HG02610 (cell line): ENCODE data around the gene HMGN1.
"Not testable (repeated sequence)": the region's sequence is repeated elsewhere in the genome, so short reads cannot be mapped to it uniquely, and the experiment has no call there.

Experiments used
- ATAC-seq: cut with Tn5 transposase; IDR thresholded peaks from one replicate; pipeline ENCODE4 v1.9.1; 2021; ENCODE audit warnings: mild to moderate bottlenecking, moderate library complexity; ENCODE audit not compliant: unreplicated experiment

Gene HMGN1

DNA sequence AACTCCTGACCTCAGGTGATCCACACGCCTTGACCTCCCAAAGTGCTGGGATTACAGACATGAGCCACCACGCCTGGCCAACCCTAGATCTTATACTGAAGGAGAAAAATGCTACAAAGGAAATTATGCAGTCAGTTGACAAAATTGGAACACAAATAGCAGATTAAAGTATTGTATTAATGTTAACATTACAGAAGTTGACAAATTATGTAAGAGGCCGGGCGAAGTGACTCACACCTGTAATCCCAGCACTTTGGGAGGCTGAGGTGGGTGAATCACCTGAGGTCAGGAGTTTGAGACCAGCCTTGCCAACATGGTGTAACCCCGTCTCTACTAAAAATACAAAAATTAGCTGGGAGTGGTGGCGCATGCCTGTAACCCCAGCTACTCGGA, 21.0 kb upstream of the HMGN1 start:
- not testable (repeated sequence) for ATAC-seq

DNA sequence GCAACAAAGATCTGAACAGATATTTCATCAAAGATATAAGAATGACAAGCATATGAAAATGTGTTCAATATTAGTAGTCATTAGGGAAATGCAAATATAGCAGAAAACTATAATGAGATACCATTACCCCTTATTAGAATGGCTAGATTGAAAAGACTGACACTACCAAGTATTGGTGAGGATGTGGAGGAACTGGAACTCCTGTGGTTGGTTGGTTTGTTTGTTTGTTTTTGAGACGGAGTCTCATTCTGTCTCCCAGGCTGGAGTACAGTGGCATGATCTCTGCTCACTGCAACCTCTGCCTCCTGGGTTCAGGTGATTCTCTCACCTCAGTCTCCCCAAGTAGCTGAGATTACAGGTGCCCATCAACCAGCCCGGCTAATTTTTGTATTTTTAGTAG, 18.9 kb upstream of the HMGN1 start:
- ATAC-seq: no peak

- ATAC-seq: no peak
These were observed 17.7 kb upstream of the HMGN1 start for GRCh38 chr21:39366563-39366962.

- ATAC-seq: no peak
These were observed 16.1 kb upstream of the HMGN1 start for GRCh38 chr21:39364949-39365348.

DNA sequence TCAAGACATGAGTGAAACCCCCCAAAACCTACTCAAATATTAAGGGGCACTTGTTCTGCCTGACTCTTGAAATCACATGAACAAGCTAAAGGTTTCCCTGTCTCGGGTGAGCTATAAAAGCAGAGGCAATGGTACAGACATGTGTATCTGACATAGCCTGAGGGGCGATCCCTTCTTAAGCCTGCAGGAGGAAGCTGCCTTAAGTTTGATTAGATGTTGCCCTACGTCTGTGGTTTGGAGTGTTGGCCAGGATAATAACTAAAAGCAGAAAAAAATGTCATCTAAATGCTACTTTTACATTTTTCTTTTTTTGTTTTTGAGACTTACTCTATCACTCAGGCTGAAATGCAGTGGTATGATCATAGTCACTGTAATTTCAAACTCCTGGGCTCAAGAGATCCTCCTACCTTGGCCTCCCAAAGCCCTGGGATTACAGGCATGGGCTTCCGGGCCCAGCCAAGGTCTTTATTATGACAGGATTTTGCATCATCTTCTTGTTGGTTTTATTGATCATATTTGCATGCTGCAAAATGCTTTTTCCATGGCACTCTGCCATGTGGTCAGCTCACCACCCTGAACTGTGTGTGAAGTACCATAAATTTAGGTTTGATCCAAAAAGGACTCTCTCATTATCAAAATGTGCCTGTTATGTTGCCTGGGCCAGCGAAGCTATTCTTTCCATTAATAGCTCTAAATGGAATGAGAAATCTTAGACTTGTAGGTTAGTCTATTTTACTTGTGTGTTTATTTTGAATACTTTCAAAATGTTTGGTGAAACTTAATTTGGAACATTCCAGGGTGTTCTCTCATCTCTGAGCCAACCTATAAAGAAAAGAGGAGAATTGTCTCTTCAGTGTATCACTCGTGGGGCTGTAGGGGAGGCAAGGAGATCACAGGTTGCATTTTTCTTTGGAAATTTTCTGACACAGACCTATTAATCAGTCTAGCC, 15.0 kb upstream of the HMGN1 start:
- ATAC-seq: no peak

DNA sequence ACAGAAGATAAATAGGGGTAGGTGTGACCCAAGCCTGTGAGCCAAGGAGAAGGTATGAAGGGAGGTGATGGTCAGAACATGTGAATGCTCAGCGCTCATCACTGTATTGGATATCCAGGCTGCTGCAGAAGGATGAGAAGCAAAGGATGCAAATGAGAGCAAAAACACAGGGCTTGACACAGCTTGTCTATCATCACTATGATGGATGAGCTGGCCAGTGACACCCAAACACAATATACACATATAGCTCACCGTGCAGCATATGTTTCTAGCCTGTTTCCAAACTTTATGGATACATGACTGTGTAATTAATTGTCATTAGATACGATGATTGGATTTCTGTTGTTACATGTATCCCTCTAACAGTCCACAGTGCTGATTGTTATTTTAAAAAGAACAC, 13.8 kb upstream of the HMGN1 start:
- ATAC-seq: no peak

DNA sequence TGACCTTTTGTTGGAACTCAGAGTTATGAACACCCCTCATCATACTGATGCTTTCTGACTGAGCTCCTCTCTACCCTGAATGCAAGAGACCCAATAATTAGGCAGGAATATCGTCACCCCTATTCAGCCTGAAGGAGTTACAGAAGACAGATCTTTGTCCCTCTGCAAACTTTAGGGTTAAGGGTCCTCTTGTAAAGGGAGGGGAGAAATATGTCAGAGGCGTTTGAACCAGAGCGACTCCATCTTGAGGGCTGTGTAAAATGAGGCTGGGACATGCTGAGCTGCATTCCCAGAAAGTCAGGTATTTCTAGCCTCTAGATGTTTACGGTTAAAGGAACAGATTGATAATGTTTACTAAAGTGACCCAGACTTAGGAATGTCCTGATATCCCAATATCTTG, 10.5 kb upstream of the HMGN1 start:
- ATAC-seq: no peak

- ATAC-seq: no peak
These were observed 4.4 kb upstream of the HMGN1 start for GRCh38 chr21:39353295-39353694.

- ATAC-seq: no peak
These were observed 1.5 kb upstream of the HMGN1 start for GRCh38 chr21:39350094-39351005.

GRCh38 chr21:39349211-39350093, 564 bp upstream of the HMGN1 start:
- peak; percentile 86 for ATAC-seq

DNA sequence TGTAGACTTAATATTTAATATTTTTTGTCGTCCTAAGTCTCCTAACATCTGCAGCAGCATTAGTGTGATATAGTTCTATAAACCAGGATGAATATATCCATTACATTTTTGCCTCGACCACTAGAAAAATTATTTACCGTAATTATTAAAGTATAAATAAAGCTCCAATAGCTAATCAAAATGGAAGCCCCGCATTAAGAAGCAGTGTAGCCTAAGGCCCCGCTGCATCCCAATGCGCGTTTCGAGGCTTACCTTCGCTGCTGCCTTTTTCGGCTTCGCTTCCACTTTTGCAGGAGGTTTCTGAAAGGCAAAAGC, 891 bp downstream of the HMGN1 start:
- no peak for ATAC-seq

GRCh38 chr21:39347537-39347936, 1.4 kb downstream of the HMGN1 start:
- no peak for ATAC-seq

GRCh38 chr21:39346671-39347331, 2.1 kb downstream of the HMGN1 start:
- ATAC-seq: no peak

DNA sequence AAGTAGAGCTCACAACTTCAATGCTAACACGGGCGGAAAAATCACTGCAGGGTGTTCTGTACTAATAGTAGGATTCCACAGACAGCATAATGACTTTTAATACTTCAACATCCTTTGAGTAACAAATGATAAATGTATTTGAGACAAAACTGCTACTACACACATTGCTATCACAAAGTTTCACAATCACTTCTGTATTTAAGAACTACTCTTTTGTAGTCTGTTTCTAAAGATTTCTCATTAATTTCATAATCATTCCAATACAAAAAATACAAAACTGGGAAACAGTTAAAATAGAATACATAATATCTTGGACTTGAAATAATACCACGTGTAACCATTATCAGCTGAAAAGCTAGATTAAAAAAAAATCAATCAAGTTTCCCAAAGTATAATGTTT, 2.7 kb downstream of the HMGN1 start:
- ATAC-seq: no peak

DNA sequence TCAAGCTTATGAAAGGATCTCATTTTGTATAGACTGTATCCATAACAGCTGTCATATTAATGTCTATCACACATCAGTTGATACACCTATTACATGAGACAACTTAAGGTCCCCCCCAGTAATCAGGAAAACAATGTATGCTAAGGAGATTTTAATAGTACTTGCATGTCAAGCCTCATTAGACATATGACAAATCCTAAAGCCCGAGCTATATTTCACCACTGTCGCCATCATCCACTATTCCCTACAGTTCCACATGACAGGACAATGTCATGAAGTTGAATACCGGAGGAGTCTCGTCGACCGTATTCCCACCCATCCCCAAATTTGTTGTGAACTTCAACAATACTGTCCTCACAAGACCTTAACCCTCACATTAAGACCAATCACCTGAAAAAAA, 3.4 kb downstream of the HMGN1 start:
- no peak for ATAC-seq

DNA sequence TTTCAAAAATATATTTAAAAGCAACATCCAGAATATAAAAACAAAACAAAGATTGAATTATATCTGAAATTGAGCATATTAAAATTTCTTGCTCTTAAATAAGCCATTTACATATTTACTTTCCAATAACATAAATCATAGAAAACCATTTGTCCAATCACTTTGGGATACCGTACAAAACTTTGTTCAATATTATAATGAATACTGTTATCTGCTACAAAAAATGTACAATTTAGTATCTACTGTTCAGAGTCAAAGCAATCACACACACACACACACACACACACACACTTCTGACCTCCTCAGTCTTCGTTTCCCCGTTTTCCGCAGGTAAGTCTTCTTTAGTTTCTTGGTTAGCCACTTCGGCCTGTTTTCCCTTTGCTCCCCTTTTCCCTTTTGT, 4.0 kb downstream of the HMGN1 start:
- ATAC-seq: no peak

- no peak for ATAC-seq
These were observed 7.5 kb downstream of the HMGN1 start for GRCh38 chr21:39341249-39341923.

DNA sequence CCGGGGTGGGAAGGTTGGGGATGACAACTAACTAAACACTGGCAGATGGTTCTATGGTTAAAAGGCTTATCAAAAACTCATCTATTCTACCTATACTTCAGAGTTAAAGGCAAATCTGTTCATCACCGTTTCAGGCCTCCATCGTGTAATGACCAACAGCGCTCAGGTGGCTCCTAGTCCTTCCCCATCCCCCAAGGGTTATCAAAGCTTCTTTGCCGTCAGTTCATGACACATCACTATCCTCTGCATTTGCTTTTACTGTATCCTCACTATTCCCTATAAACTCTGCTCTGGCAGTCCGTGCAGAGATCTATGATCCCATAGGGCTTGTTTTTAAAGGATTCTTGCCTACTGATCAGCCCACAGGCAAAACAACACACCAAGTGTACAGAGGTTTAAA, 8.2 kb downstream of the HMGN1 start:
- no peak for ATAC-seq

DNA sequence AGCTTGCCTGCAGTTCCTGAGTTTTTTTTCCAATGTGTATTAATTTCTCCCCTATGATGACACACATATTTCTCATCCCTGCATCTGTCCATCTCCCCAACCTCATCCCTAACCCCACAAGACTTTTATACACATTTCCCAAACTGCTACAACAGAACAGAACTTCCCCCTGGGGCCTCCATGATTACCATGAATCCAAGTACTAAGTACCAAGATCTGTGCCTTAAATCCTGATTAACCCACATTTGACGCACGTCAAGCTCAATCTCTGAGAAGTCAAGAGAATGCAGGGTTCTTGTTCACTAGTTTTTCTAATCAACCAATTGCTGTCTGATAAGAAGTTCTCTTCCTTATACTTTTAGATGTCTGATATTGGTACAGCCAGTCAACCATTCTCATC, 9.7 kb downstream of the HMGN1 start:
- no peak for ATAC-seq

DNA sequence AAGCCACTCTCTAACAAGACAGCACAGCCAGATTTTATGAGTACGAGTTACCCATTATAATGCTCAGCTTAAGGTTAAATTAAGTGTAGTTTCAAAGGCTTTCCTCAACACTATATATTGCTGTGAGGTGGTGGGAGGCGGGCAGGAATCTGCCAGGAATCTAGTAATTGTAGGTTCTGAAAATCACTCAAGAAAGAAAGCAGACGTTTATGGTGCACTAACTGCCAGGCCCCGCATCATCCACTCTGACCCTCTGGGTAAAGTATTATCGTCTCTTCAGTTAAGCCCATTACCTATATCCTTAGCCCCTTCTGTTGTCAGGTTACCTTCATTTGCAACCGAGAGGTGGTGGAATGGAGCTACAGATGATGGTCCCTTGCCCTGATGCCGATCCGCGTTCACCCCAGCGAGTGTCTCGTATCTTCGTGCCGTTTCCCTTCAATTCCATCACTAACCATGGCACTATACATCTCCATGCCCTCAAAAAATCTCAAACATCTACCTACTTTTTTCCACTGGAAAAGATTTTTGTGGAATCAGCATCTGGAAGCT, 12.4 kb downstream of the HMGN1 start:
- ATAC-seq: no peak
